ENCODE measurements around the gene CCDC18. TPM values are rescaled to one million over a fixed set of nuclear protein-coding genes. Genes with fewer than 3 reads are reported as not detected.
"Not testable (repeated sequence)": the region's sequence is repeated elsewhere in the genome, so short reads cannot be mapped to it uniquely, and the experiment has no call there.

The CCDC18 gene
- total RNA-seq, 1 experiment from 2014 or later, result 12.0 TPM

DNA sequence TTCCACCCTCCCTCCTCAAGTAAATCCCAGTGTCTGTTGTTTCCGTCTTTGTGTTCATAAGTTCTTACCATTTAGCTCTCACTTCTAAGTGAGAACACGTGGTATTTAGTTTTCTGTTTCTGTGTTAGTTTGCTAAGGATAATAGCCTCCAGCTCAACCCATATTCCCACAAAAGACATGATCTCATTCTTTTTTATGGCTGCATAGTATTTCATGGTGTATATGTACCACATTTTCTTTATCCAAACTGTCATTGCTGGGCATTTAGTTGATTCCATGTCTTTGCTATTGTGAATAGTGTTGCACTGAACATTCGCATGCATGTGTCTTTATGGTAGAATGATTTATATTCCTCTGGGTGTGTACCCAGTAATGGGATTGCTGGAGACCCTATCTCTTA is 5.9 kb upstream of the CCDC18 start:
- not testable (repeated sequence) for DNase-seq (ENCODE audit: low read depth)

DNA sequence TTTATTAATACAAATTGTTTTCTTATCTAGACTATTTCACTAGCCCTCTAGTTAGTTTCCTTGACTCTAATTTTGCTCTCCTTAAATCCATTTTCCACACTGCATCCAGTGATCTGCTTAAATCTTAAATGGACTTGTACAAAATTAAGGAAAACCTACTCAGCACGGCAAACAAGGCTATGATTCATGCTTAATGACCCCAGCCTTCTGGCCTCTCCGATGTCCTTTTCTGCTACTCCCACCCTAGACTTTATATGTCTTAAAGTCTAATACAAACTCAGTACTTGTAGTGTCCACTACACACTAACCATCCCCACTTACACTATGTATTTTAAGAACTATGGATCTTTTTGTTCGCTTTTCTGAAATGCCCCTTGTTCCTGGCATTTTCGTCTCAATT is 2.5 kb upstream of the CCDC18 start:
- DNase-seq (ENCODE audit: low read depth), result peak; percentile 41

DNA sequence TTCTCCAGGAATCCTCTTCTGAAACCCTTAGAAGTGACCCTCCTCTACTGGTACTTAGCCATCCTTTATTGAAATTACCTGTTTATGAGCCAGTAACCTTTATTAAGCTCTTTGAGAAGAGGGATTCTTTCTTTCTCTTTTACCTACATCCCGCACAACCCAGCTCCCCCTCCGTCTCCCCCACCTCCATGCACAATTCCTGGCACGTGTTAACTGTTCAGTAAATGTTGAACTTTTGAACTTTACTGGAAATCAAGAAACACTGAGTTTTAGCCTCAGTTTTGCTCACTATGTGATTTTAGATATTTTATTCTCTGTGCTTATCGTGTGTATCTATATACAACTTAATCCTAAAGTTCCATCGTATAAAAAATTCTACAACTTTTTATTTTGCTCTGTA is 2.1 kb upstream of the CCDC18 start:
- no peak for DNase-seq (ENCODE audit: low read depth)

DNA sequence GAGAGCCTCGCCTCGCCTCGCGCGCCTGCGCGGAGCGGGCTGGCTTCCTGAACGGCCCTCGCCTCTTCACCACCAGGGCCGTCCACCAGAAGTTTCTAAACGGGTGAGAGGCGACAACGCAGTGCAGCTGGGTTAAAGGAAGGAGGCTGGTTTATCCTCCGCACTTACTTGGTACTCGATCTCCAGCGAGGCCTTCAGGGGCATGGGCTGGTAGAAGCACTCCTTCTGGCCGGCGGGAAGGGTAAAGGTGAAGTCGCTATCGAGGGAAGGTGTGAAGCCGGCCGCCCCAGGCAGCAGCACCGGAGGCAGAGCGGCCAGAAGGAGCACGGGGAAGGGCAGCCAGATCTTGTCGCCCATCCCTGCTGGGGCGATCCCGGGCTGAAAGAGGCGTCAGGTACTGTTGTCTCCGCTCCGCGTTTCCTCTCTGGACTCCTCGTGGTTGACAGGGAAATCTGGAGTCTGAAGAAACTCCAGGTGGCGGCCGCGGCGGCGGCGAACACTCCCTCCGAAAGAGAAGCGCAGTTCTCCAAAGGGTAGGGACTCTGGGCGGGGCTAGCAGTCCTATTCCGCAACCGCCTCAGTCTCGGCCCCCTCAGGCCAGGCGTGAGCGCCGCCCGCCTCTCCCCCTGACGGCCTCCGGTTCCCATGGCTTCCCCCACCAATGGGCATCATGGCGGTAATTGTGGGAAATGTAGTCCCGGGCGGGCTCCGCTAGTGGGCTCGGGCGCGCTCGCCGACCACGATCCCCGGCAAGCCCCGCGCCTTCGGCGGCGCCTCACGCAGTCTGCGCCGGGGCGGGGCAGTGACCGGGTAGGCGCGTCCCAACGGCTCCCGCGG is 420 bp upstream of the CCDC18 start, which contains the start of gene TMED5:
TMED5 (minus strand) TSS at position 528 of the 837 bp plus-strand sequence; CDS start at position 357, 171 bp downstream.
- DNase-seq (ENCODE audit: low read depth), result peak; percentile 98

DNA sequence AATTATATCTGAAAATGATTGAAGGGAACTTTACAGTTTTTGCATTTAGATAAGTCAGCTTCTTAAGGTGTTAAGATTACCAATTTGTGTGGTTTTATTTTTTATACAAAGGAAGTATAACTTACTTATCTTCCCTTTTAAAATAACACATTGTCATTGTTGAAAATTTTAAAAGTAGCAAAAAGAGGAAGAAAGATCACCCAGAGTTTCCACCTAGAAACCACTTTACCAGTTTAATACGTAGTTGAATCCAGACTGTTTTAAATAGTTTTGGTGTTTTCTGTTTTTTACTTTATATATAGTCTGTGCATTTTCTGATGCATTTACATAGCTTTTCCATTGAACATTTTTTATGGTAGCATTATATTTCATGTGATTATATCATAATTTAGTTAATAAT is 6.1 kb downstream of the CCDC18 start:
- no peak for DNase-seq (ENCODE audit: low read depth)

DNA sequence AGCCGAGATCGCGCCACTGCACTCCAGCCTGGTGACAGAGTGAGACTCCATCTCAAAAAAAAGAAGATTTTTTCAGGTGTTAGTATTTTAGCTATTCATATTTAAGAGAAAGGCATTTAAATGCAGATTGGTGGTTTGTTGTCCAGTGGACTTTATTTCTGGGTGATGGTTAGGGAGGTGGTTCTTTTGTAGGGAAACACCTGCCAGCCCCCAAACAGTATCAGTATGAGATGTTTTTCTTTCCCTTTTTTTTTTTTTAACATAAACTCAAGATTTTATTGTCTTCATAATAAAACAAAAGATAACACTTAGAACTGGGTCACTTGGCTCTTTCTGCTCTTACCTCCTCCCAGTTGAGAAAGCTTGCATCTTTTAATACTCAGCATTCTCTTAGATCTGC is 9.9 kb downstream of the CCDC18 start:
- DNase-seq (ENCODE audit: low read depth), result no peak

DNA sequence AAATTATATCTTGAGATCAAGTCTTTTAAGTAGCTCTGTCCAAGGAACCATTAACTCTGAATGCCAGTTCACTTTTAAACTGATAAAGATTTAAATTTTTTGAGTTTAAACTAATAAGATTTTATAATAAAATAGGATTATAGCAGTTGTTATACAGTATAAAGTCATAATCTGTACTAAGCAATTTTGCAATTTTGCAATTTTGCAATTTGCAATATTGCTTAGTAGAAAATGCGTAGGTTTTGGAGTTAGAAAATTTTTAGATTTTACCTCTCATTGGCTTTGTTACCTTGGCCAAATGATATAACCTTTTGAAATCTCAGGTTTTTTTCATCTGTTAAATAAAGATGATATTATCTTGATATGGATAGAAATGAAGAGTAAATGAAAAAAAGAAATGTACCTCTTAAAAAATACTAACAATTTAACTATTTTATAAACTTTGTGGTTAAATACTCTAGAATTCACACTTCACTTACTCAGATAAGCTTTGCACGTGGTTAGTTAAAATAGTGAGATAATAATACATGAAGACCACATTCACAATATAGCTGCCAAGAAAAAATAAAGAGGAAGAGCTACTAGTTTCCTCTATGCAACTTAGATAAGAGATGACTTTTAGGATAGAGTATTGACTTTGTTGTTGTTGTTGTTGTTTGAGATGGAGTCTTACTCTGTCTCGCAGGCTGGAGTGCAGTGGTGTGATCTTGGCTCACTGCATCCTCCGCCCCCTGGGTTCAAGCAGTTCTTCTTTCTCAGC is 13.9 kb downstream of the CCDC18 start:
- no peak for DNase-seq (ENCODE audit: low read depth)

DNA sequence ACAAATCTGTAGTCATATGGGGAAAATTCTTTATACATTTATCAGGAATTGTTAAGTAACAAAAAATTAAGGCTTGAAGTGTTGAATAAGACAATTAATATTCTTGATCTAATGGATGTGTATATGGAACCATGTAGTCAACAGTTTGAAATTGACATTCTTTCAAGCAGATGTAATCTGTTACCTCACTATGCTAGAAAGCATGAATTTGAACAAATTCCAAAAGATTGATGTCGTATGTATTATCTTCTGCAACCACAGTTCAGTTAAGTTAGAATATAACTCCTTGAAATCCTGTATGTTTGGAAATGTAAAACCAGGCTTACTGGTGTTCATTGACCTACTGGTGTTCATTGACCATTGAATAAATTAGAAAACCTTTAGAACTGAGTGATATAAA is 16.1 kb downstream of the CCDC18 start:
- no peak for DNase-seq (ENCODE audit: low read depth)

DNA sequence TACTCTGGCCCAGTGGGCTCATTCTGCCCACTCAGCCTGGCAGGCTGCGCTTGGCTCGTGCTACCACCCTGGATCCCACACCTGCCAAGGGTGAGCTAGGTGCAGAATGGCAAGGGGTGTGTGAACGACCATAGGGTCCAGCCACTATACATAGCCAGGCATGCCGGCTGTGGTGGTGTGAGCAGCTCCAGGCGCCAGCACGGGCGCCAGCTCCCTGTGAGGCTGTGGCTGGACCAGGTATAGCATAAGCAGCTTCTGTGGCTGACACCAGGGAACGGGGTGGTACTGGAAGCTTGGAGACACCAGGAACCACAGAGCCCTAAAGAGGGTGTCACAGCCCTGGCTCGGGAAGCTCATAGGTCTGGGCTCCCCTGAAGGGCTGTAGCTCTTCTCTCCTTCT is 18.6 kb downstream of the CCDC18 start:
- DNase-seq (ENCODE audit: low read depth), result no peak

DNA sequence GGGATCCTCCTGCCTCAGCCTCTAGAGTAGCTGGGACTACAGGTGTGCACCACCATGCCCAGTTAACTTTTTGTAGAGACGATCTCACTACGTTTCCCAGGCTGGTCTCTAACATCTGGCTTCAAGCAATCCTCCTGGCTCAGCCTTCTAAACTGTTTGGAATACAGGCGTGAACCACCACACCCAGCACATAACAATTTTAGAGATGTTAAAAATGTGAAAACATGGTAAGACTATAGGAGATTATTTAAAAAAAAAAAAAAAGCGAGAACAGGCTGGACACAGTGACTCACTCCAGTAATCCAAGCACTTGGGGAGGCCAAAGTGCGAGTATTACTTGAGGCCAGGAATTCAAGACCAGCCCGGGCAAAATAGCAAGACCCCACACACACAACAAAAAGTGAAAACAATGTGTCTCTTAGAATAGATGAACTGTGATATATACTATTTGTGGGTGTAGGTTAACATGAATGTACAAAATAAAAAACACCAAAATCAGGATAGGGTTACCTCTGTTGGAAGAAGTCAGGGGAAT is 19.6 kb downstream of the CCDC18 start:
- DNase-seq (ENCODE audit: low read depth), result no peak

DNA sequence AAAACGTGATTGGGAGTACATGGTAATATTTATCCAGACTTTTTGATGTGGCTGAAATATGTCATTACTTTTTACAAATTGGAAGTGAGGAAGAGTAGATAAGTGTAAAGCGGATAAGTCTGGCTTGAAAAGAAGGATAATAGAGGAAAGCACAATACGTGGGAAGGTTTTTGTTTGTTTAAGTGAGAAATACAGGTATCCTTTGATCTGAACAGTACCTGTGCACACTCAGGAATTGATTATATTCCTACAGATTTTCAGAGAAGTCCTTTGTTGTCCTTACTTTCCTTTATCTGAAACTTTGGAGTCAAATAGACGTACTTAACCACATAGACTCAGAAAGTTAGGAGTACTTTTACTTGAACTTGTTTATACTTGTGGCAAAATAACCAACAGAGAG is 20.2 kb downstream of the CCDC18 start:
- no peak for DNase-seq (ENCODE audit: low read depth)

DNA sequence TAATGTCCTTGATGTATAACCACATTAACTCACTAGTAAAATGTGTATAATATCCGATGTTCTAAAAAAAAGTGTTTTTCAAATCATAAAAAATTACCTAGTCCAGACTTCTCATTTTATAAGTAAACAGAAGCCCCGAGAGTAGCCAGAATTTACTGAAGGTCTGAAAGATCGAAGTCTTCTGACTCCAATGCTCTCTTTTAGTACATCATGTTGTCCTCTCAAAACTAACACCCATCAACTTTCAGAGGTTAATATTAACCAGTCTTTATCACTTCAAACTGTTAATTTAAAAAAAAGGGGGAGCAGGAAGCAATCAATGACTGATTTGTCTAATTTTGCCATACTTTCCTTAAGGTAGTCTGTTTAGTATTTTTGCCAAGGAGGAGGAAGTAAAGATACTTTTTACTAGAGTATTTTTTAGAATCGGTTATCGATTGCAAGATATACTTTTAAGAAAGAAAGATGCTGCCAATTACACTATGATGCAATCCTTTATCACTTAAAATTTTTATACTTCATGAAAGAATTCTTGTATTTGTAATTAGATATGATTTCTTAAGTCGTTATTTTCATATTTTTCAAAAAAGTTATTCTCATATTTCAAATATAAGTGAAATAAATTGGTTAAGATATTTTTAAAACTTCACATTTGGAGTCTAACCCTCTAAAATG is 25.5 kb downstream of the CCDC18 start:
- DNase-seq (ENCODE audit: low read depth), result no peak

DNA sequence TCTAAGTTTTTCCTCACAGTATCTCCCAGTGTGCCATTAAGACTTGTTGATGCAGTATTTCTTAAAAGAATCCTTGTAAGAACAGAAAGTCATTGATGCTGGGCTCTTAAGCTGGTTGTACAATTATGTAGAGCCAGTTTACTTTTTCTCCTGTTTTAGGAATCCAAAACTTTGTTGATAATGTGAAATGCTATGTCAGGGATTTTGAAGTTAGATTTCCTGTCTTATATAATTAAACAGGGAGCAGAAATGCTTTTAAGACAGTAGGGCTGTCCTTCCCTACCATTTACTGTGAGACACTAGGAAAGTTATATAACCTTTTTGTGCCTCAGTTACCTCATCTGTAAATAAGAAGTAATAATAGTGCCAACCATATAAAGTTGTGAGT is 26.0 kb downstream of the CCDC18 start:
- no peak for DNase-seq (ENCODE audit: low read depth)

DNA sequence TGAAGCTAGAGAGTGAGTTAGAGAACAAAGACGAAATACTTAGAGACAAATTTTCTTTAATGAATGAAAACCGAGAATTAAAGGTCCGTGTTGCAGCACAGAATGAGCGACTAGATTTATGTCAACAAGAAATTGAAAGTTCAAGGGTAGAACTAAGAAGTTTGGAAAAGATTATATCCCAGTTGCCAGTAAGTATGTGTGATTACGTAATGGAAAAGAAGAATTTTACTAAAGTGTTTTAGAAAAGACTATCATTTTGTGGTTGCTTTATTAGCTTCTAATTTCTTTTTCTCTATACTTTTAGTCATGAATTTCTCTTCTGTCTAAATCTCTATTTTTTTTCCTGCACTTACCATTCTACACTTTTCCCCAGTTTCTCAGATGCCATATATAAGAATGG is 26.7 kb downstream of the CCDC18 start:
- DNase-seq (ENCODE audit: low read depth), result no peak

DNA sequence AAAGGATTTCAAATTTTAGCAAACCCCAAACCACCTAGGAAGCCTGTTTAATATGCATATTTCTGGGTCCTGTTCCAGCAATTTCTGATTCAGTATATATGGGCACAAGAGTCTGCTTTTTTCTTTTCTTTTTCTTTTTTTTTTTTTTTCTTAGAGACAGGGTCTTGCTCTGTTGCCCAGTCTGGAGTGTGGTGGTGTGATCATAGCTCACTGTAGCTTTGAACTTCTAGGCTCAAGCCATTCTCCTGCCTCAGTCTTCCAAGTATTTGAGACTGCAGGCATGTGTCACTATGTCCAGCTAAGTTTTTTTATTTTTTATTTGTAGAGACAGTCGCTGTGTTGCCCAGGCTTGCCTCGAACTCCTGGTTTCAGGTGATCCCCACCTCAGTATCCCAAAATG is 34.8 kb downstream of the CCDC18 start:
- no peak for DNase-seq (ENCODE audit: low read depth)

DNA sequence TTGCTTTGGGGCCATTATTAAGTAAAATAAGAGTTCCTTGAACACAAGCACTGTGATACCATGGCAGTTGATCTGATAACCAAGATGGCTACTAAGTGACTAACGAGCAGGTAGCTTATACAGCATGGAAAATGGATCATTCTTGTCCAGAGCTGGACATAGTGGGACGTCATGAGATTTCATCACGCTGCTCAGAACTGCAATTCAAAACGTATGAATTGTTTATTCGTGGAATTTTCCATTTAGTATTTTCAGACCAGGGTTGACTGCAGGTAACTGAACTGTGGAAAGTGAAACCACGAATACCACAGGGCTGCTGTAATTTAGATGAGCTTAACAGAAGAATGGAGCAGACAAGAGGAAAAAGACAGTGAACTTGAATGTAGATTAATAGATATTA is 38.9 kb downstream of the CCDC18 start:
- no peak for DNase-seq (ENCODE audit: low read depth)

DNA sequence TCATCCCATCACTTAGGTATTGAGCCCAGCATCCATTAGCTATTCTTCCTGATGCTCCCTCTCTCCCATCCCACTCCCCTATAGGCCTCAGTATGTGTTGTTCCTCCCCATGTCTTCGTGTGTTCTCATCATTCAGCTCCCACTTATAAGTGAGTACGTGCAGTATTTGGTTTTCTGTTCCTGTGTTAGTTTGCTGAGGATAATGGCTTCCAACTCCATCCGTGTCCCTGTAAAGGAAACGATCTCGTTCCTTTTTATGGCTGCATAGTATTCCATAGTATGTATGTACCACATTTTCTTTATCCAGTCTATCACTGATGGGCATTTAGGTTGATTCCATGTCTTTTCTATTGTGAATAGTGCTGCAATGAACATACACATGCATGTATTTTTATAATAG is 40.2 kb downstream of the CCDC18 start:
- not testable (repeated sequence) for DNase-seq (ENCODE audit: low read depth)

DNA sequence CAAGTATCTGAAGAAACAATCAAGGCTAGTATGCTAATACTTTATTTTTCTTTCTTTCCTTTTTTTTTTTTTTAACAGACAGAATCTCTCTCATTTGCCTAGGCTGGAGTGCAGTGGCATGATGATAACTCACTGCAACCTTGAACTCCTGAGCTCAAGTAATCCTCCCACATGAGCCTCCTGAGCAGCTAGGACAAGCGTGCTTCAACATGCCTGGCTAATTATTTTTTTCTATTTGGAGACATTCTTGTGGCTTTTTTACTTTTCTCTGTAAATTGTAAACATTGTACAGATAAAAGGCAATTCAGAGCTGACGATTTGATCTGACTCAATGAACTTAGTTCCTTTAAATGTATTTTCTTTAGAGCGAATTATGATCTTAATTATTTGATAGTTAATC is 41.4 kb downstream of the CCDC18 start:
- DNase-seq (ENCODE audit: low read depth), result no peak

DNA sequence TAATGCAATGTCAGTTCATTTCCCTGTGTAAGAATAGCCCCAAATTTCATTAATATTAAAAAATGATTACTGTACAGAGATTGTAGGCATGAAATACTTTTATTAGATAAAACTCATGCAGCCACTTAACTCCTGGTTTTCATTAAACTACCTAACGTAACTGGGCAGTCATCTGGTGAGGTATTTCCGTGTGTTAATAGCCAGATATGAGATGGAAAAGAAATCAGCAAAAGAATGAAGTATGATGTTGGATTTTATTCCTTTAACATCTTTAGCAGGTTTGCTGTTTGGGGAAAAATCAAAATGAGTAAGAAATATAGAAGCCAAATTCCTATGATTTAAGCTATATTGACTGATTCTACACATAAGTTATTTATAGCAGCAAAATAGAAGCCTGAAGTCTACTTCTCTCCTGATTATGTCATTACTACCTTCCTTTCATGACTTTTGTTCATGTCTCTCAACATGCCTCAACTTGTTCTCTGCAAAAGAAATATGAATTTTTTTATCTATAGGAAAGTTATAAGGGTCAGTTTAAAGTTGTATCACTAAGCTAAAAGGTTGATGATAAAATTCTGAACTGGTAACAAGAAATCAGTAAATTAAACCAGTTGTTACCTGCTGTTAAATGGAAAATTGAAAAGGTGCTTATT is 42.6 kb downstream of the CCDC18 start:
- DNase-seq (ENCODE audit: low read depth), result no peak

DNA sequence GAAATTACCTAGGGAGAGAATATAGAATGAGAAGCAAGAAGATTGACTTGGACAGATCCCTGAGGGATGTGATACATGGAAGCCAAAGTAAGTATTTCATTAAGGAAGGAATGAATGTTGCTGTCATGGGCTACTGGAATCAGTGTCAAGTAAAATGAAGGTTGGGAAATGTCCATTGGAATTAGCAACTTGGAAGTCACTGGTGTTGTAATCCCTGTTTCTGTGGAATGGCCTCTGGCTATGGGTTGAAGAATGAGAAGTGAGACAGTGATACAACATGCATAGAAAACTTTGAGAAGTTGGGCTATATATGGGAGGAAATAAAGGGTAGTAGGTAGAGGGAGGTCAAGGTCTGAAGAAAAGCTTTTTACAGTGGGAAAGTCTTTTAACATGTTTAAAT is 54.7 kb downstream of the CCDC18 start:
- DNase-seq (ENCODE audit: low read depth), result no peak

DNA sequence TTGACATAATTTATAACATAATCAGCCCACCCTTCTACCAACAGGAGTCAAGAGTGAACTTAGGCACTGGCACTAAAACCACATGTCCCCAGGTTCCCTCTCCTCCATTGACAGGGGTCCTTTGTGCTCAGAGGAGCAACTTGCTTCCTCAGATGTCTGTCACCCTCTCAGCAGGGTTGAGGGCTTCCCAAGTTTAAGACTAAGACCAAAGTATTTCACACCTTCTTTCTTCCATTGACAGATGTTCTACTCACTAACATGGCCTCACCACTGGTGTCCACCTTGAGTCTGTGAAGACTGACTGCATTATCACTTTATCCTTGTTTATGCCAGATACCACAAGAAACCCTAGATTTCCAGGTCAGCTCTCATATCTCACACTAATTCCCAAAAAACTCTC is 56.5 kb downstream of the CCDC18 start:
- no peak for DNase-seq (ENCODE audit: low read depth)

Measured in HT1080 (cell line).